GM19099 (cell line): ENCODE data around the gene ZNF536.

Experiments used
- POLR2A ChIP-seq: IDR thresholded peaks from 3 replicates; pipeline ENCODE4 v1.6.1; 2011; ENCODE audit warnings: low read depth; ENCODE audit not compliant: insufficient read length; ENCODE audit errors: extremely low read depth

Gene ZNF536

DNA sequence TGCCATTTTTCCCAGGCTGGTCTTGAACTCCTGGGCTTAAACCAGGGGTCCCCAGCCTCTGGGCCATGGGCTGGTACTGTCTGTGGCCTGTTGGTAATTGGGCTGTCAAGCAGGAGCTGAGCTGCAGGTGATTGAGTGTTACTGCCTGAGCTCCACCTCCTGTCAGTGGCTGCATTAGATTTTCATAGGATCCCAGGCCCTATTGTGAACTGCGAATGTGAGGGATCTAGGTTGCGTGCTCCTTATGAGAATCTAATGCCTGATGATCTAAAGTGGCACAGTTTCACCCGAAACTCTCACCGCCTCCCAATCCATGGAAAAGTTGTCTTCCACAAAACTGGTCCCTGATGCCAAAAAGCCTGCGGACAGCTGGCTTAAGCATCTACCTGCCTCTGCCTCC, 16.6 kb upstream of the ZNF536 start:
- no peak for TF ChIP-seq POLR2A

DNA sequence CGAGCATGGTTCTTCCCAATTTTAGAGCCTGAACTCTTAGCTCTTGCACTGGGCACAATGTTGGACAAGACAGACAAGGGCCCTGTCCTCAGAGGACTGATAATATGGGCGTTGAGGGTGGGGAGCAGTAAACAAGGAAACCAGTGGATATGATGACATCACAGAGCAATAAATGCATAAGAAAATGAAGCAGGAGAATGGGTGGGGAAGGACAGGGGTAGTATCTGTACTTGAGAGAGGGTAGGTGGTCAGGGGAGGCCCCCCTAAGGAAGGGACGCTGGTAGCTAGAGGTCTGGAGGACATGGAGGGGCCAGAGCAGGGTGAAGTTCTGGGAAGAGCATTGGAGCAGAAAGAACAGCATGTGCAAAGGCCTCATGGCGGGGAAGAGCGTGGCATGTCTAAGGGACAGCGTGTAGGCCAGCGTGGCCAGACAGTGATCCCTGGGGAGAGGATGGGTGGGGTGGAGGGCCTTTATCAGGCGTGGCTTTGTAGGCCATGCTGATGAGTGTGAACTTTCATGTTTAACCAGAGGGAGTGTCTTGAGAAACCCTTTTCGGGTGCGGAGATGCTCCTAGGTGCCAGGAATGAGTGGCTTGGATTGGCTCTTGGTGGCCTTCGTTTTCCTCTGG, 15.1 kb upstream of the ZNF536 start:
- no peak for TF ChIP-seq POLR2A

DNA sequence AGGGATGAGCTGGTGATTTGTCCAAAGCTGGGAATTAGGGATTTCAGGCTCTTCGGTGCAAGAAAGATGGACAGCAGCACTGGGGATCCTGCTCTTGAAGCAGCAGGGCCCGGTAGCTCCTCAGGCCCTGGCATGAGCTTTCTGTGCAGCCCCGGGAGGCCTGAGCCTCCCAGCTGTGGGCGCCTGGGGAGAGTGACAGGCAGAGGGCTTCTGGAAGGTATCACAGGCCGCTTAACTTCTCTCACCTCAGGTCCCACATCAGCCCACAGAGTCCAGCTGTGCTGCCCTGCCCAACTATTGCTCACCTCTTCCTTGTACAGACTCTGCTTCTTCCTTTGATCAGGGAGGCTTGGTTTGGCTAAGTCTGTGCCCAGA, 14.6 kb upstream of the ZNF536 start:
- TF ChIP-seq POLR2A, result no peak

DNA sequence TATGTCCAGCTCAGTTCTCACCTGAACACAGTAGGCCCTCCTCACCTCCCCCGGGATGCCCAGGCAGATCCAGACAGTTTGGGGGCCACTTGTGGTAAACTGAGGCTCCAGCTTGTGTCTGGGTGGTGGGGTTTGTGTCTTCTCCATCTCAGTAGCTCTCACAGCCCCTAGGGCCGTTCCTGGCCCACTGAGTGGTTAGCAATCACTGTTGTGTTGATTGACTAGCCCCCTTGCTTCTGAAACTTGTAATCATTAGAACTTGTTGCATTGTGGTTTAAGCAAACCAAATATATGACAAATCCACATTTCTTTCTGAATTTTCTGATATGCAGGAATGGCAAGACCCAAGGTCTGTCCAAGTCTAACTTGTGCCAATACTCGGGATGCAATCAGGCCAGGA, 13.9 kb upstream of the ZNF536 start:
- TF ChIP-seq POLR2A, result no peak

DNA sequence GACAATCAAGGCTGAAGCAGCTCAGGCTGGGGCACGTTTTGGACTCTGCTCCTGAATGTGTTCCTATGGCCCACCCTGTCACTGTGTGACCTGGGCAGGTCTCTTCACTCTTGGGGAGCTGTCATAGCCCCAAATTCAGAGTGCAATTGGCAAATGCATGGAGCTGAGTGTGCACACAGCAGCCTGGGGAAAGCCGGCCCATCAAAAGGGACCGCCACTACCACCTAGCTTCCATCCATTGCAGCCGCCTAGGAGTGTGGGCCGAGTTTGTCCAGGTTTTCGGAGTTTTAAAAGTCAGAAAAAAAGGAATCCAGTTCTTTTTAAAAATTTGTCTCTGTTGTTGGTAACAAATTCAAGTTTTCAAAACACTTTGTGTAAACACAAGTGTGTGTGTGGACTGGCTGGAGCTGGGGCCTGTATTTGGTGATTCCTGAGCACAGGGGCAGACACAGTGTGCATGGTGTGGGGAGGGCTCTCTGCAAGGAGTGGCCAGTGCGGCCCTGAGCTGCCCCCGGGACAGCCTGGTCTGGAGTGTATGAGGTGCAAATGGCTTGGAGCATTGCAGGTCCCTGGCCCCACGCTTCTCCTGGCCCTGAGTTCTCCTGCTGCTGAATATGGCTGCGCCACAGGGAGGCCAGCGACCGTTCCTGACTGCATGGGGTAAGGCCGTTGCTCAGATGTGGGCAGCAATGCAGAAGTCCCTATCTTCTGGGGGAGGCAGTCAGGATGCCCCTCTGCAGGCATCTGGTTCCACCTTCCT, 13.2 kb upstream of the ZNF536 start:
- no peak for TF ChIP-seq POLR2A

DNA sequence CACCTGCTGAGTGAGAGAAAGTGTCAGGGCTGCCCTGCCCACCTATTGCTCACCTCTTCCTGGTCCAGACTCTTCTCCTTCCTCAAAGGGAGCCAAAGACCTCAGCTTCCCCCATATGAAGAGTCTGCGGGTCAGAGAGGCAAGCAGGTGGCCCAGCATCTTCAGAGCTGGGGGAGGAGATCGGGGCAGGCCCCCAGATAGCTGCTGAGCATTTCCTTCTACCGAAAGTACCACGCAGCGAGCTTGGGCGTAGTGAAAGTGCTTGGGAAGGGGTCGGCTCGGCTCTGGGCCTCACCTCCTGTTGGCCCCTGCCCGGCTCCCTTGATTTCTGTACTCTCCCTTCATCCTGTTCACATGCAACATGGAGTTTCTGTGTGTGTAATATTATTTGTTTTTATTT, 12.2 kb upstream of the ZNF536 start:
- TF ChIP-seq POLR2A, result no peak

DNA sequence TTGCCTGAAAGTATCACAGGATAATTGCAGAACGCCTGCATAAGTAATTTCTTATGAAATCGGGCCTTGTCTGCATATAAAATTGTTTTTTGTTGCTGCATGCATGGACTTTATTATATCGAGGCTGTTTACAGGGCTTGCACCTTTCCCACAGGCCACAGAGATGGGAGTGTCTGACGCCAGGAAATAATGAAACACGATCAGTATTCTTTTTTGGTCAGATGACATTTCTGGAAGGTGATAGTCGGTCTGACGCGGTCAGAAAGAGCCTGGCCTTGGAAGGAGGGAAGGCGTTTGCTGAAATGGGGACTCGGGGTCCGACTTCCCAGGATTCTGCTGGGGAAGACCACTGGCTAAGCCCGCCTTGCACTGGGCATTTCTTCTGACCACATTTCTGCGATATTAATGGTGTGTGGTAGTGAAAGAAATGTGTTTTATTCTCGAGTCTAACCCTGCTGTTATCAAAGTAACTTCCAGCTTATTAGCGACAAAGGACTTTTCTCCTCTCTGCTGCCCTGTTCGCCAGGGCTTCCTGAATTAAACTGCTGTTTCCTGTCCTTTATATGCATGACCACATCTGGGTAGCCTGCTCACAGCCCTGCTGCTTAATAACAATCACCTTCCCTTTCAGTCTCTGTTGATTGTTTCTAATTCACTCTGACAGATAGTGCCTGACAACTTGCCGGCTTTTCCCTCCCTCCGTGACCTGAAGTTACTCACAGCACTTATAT, 11.6 kb upstream of the ZNF536 start:
- no peak for TF ChIP-seq POLR2A

DNA sequence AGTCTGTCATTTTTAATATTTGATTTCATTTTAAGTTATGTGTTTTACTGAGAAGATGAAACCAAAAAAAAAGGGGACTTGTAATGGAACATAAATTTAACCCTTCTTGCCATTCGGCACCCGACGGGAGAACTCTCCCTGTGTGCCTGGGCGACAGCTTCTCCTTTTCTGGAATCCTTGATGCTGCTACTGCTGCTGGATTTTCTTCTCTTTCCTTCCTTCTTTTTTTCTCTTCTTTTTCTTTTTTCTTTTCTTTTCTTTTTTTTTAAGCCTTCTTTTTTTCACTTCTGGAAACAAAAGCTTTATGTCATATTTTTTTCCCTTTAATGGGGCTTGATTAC, 11.1 kb upstream of the ZNF536 start:
- no peak for TF ChIP-seq POLR2A

DNA sequence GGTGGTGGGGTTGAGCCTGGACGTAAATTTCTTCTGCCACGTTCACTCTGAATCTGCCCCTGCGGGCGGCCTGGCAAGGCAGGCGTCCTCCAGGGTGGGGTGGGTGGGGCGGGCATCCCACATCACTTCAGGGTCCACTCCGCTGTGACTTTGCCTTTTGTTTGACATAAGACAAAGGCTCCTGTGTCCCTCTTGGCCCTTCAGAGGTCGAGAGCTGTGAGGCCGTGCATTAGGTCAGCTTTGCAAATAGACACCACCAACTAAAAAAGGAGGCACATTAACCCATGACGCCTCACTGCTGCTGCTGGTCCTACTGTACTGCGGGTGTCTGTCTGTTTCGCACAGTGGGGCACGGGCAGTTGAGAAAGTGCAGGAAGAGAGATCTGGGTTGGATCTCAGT, 10.5 kb upstream of the ZNF536 start:
- no peak for TF ChIP-seq POLR2A

DNA sequence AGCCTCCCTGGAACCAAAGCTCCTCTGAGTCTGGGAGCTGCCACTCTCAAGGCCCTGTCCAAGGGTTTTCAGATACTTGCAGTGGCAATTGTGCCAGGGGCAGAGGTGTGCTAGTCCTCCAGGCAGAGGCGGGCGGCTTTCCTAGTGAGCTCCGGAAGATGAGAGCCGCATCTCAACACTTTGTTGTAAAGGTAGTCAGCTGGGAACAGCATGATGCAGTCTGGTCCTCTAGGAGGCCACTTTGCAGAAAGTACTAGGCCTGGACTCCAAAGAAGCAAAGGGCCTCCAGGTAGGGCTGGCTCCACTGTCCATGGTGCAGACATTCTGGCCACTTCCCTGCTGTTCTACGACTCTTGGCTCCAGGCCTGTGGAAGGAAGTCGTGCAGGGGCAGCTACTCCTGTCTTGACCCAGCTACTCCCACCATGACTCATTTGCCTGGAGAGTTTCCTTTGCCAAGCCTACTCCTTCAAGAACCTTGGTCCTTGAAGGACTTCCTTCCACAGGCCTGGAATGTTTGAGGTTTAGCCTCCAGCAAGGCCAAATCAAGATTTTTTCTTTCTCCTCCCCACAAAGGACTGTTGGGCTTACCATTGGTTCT, 9.9 kb upstream of the ZNF536 start:
- TF ChIP-seq POLR2A, result no peak

DNA sequence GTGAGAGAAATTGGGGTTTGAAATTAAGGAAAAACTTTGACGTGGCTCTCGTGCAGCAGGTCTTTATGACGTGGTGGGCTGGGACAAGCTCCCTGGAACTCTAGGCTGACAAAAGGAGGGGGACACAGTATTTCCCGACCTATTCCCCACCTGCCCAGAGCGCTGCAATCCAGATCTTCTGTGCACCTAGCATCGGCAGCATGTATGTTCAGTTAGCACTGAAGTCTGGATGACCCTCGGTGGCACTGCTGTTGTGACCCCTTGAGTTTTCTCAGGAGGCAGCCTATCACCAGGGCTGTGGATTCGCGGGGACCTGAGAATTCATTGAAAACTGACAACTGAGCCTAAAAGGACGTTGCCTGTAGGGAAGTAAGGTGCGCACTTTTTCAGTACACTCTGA, 9.1 kb upstream of the ZNF536 start:
- TF ChIP-seq POLR2A, result no peak

DNA sequence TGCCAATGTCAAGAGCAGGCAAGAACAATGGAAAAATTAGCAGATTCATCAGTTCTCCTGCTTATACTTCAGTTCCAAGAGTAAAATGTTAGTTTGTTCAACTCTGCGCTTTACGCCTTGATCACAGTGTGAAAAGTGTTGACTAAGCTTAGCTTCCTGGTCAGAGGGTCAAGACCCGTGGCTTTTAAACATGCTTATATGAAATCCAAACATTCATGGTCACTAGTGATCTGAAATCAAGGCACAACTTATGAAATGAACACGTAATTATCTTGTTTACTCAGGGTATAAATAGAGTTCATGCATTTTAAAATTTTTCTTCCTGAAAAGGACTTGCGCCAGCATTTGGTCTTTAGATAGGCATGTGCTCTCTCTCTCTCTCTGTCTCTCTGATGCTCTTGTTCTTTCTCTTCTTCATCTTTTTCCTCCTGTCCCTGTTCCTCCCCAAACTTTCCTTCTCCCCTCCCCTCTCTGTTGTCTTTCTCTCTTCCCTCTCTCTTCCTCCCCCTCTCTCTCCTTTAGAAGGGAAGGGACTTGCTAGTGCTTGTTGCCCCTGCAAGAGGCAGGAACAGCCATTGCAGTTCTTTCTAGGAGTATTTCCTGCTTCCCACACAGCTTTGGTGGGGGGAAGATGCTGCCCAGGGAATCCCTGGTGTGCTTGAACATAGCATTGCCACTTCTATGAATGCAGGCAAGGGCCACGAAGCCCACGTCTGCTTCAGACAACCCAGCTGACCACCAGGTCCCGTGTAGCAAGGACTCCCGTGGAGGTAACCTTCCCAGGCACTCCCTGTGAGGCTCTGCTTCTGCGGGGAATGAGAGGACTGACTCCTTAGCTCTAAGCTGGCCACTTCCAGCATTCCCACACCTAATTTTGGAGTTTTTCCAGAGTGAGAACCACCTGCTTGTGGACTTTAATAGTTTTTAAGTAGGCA, 7.1 kb upstream of the ZNF536 start:
- TF ChIP-seq POLR2A, result no peak

DNA sequence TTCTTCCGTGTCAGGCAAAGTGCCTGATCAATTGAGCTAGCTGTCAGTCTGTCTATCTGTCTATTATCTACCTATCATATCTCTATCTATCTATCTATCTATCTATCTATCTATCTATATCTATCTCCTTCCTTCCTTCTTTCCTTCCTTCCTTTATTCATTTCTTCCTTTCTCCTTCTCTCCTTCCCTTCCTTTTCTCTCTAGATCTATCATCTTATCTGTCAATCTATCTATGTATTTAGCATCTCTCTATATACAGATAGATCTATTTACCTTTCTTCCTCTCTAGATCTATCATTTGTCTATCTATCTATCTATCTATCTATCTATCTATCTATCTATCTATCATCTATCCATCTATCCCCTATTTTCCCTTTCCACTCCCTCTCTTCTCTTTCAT, 5.9 kb upstream of the ZNF536 start:
- TF ChIP-seq POLR2A, result no peak

DNA sequence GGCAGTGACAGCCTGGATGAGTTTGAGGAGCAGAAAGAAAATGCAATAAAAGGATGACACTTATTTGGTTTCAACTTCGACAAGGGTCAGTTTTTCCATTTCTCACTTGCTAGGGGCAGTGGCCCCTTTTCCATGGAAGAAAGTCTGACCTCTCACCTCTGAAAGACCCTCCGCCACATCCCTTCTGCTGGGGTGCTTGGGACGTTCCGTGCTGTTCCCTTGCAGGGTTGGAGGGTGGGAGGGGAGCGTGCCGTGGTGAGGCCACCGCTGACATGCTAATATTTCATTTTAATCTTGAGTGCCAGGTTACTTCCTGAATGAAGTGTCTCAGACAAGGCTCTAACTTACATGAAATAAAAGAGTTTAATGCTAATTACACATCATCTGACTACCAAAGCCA, 5.2 kb upstream of the ZNF536 start:
- no peak for TF ChIP-seq POLR2A

DNA sequence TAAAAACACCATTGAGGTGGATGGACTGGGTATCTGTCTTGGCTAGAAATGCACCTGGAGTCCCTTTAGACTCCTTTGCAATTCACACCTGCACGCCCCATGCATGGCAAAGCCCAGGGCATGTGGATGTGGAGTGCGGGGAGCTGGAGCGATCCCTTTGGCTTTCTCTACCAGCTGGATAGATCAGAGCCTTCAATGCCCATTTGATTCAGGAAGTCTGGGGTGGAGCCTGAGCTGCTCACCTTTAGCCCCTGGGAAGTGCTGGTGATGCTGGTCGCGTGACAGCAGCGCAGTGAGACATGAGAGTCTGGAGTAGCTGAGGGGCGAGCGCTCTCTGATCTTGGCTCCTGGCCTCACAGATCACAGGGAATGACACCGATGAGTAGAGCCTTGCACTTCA, 4.8 kb upstream of the ZNF536 start:
- TF ChIP-seq POLR2A, result no peak

DNA sequence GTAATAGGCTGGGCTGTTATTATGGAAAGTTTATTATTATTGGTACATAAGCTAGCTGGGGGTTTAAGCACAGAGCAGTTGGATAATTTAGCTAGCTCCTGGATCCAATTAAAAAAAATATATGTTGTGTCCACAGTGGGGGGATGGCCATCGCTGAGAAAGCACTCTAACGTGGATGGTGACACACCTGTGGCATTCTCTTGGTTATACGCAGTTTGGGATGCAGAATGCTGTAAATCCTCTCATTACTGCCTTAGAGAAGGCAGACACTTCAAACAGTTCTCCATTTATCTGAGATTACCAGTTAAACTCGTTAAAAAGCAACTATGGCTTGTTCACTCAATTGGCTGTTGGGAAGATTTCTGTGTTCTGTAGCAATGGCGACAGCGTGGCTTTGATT, 2.4 kb upstream of the ZNF536 start:
- no peak for TF ChIP-seq POLR2A
